ENCODE data around the gene FGD2. TPM values are rescaled to one million over a fixed set of nuclear protein-coding genes. Genes with fewer than 3 reads are reported as not detected.
"Not testable (repeated sequence)": the region's sequence is repeated elsewhere in the genome, so short reads cannot be mapped to it uniquely, and the experiment has no call there.

FGD2 gene
- total and polyA plus RNA-seq, 2 experiments from 2014 or later, result 0.13 to 0.14 TPM

- TF ChIP-seq, protein P1, sequence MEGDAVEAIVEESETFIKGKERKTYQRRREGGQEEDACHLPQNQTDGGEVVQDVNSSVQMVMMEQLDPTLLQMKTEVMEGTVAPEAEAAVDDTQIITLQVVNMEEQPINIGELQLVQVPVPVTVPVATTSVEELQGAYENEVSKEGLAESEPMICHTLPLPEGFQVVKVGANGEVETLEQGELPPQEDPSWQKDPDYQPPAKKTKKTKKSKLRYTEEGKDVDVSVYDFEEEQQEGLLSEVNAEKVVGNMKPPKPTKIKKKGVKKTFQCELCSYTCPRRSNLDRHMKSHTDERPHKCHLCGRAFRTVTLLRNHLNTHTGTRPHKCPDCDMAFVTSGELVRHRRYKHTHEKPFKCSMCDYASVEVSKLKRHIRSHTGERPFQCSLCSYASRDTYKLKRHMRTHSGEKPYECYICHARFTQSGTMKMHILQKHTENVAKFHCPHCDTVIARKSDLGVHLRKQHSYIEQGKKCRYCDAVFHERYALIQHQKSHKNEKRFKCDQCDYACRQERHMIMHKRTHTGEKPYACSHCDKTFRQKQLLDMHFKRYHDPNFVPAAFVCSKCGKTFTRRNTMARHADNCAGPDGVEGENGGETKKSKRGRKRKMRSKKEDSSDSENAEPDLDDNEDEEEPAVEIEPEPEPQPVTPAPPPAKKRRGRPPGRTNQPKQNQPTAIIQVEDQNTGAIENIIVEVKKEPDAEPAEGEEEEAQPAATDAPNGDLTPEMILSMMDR (conservative IDR thresholded peaks at IDR 0.05; ENCODE audit: low read depth in 2 of 2), result no peak
- TF ChIP-seq NANOG (IDR thresholded peaks at IDR 0.05; ENCODE audit: borderline replicate concordance), result no peak
- no peak for TF ChIP-seq ZNF331 (CRISPR knock-in tag; IDR thresholded peaks at IDR 0.05; ENCODE audit: low read depth)
These were observed 16.2 kb upstream of the FGD2 start (continued) for GRCh38 chr6:36989264-36989663.

DNA sequence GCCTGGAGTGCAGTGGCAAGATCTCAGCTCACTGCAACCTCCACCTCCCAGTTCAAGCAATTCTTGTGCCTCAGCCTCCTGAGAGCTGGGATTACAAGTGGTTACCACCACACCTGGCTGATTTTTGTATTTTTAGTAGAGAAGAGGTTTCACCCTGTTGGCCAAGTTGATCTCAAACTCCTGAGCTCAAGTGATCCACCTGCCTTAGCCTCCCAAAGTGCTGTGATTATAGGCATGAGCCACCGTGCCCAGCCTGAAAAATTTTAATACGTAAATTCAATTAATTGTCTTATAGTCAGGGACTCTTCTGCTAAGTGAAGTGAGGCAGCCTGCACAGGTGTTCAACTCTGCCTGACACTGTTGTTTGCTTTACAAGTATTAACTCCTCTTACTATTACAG is 15.1 kb upstream of the FGD2 start:
- ATAC-seq; H3K9me3 Mint-ChIP-seq; H3K4me2 ChIP-seq; H3K4me3 ChIP-seq; H3K36me3 ChIP-seq (ENCODE audit: insufficient read depth); H3K36me3 Mint-ChIP-seq (ENCODE audit: low read depth); H2AFZ ChIP-seq; H3K4me3 Mint-ChIP-seq; H3K9me2 ChIP-seq (ENCODE audit: insufficient read depth); H3K79me2 ChIP-seq (replicated peaks; ENCODE audit: insufficient read depth); H3F3A ChIP-seq (replicated peaks; ENCODE audit: low read depth); H3K27ac Mint-ChIP-seq; H3K27me3 ChIP-seq (ENCODE audit: insufficient read depth); H4K20me1 ChIP-seq (replicated peaks; ENCODE audit: insufficient read depth); DNase-seq (ENCODE audit: low spot score); H3K27me3 Mint-ChIP-seq (ENCODE audit: insufficient read depth, low read depth, poor library complexity); H3K4me1 Mint-ChIP-seq; H3K27ac ChIP-seq (ENCODE audit: low read depth): not testable (repeated sequence)
- H3K4me1 ChIP-seq (ENCODE audit: insufficient read depth), result peaks cover 10% of the 10 kb centered on the region

DNA sequence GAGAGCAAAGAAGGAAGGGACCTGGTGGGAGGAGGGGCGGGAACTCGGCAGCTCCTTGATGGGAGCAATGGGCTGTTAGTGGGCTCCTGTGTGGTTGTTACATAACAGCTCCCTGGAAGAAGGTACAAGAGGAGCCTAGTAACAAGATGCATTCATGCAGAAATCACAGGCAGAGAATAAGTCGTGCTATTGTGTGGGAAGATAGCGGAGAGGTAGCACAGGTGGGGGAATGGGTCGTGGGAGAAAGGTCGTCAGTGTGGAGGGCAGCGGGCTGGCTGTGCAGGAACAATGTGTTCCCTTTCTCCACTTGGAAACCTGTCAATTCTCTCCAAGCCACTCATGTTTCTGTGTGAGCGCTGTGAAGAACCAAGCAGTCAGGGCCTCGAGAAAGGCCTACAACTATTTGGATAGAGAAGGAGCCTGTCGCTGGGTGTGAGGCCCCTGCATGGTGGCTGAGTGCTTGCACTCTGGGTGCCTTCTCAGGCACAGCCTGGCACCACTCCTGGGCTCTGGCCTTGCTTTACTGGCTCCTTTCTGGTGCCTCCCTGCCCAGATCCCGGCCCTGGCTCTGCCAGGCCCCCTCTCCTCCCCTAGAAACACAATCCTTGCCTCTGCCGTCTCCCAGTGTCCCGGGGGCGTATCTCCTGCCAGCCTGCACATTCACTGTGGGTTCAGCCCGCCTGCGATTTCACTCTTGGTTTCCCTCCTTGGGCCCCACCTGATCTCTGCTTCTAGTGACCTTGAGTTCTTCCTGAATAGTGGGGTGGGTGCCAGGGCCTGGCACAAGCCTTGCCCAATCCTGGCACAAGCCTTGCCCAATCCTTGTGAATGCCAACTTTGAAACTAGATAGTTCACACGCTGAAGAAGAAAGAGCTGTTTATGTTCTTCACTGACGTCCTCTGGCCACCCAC is 7.4 kb upstream of the FGD2 start:
- H3K79me2 ChIP-seq (replicated peaks; ENCODE audit: insufficient read depth), result no peaks in the 10 kb centered on the region
- ATAC-seq (peak; percentile 49), DNase-seq (ENCODE audit: low spot score) (no peak)
- H3K27me3 Mint-ChIP-seq (ENCODE audit: insufficient read depth, low read depth, poor library complexity), result peaks cover 20% of the 10 kb centered on the region
- no peak overlapping the region for H3K4me2 ChIP-seq
- H3K27ac ChIP-seq (ENCODE audit: low read depth), result no peak overlapping the region
- no peaks in the 10 kb centered on the region for H3K27me3 ChIP-seq (ENCODE audit: insufficient read depth)
- H4K20me1 ChIP-seq (replicated peaks; ENCODE audit: insufficient read depth), result no peaks in the 10 kb centered on the region
- H3K4me1 Mint-ChIP-seq, result peaks cover 25% of the 10 kb centered on the region
- no peak overlapping the region for H3K4me3 Mint-ChIP-seq
- no peaks in the 10 kb centered on the region for H3K9me3 Mint-ChIP-seq
- no peaks in the 10 kb centered on the region for H3K4me1 ChIP-seq (ENCODE audit: insufficient read depth)
- H3K4me3 ChIP-seq, result no peak overlapping the region
- H3K27ac Mint-ChIP-seq, result no peak overlapping the region; the same call in 1 of the 2 replicates
- no peaks in the 10 kb centered on the region; the same call in 2 of the 3 replicates for H3K36me3 Mint-ChIP-seq (ENCODE audit: low read depth)
- H3K36me3 ChIP-seq (ENCODE audit: insufficient read depth), result no peaks in the 10 kb centered on the region
- H3K9me2 ChIP-seq (ENCODE audit: insufficient read depth), result no peaks in the 10 kb centered on the region
- peak overlapping the region; percentile 86 for H2AFZ ChIP-seq
- H3F3A ChIP-seq (replicated peaks; ENCODE audit: low read depth), result no peaks in the 10 kb centered on the region
- TF ChIP-seq ZNF114 (CRISPR knock-in tag; IDR thresholded peaks at IDR 0.05), result no peak
- TF ChIP-seq ETS1 (IDR thresholded peaks at IDR 0.05), result no peak
- no peak for TF ChIP-seq NANOG (IDR thresholded peaks at IDR 0.05; ENCODE audit: borderline replicate concordance)
- TF ChIP-seq ZNF462 (CRISPR knock-in tag; IDR thresholded peaks at IDR 0.05), result no peak
- no peak for TF ChIP-seq ZNF331 (CRISPR knock-in tag; IDR thresholded peaks at IDR 0.05; ENCODE audit: low read depth)
- TF ChIP-seq EZH2phosphoT487 (IDR thresholded peaks at IDR 0.05; ENCODE audit: unreplicated experiment), result no peak
- TF ChIP-seq EZH2 (IDR thresholded peaks at IDR 0.05; ENCODE audit: low read depth, unreplicated experiment), result no peak
- TF ChIP-seq POLR2AphosphoS5 (IDR thresholded peaks at IDR 0.05; ENCODE audit: low read depth), result no peak
- TF ChIP-seq STAT1 (IDR thresholded peaks at IDR 0.05; ENCODE audit: unreplicated experiment), result no peak
